GM18511 (cell line): Measurements from ENCODE around the gene UBALD1.

Source experiments
- ATAC-seq: cut with Tn5 transposase; IDR thresholded peaks from one replicate; pipeline ENCODE4 v1.9.1; 2021; ENCODE audit warnings: mild to moderate bottlenecking, moderate library complexity; ENCODE audit not compliant: unreplicated experiment

UBALD1 gene

DNA sequence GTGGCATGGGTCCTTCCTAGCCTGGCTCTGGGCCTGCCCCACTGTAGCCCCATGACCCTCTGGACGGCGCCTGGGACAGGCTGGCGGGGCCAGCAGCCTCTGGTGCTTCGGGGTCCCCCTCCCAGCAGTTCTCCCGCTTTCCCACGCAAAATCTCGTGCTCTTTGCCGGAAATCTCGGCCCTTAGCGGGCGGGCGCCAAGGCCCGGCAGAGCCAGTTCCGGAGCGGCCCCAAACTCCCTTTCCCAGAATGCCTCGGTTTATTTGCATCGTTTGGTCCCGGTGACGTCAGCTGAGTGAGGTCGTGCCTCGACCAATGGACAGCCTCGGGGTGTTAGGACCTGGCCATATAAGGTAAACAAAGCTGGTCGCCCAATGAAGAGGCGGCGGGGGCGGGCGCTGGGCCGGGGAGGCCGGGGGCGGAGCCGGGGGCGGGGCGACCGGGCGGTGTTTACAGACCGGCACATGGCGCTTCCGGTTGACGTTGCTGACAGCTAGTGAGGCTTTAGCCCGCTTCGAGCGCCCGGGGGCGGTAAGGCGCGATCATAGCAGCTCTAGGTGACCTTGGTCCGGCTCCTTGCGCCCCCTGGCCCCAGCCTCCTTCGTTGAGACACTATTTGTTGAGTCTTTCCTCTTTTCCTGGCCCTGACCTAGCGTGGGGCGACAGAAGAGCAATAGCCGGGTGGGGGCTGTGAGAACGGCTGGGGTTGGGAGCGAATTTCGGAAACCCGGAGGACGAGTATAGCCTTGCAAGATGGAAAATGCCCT is 1.5 kb upstream of the UBALD1 start:
- peak; percentile 78 for ATAC-seq

DNA sequence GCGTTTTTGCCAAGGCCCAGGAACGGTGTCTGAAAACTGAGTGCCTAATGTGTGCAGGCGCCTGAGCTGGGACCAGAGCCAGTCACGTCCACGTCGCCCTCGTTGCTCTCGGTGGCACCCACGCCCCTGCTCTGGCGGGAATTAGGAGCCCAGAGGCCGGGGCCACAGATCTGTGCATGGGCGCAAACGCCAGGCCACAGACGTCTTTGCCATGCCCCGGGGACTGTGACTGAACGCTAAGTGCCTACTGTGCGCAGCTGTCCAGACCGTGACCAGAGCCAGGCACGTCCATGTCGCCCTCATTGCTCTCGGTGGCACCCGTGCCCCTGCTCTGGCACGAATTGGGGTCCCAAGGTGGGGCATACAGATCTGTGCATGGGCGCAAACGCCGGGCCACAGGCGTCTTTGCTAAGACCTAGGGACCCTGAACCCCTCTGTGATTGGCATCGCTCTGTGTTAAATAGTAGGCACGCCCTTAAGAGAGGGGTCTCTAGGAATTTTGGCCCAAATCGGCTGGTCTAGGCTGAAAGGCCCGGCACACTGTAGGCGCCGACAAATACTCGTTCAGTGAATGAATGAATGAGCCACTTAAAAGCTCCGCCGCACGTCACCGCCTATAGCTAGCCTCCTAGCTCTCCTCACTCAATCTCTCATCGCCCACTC is 827 bp upstream of the UBALD1 start:
- ATAC-seq, result no peak

DNA sequence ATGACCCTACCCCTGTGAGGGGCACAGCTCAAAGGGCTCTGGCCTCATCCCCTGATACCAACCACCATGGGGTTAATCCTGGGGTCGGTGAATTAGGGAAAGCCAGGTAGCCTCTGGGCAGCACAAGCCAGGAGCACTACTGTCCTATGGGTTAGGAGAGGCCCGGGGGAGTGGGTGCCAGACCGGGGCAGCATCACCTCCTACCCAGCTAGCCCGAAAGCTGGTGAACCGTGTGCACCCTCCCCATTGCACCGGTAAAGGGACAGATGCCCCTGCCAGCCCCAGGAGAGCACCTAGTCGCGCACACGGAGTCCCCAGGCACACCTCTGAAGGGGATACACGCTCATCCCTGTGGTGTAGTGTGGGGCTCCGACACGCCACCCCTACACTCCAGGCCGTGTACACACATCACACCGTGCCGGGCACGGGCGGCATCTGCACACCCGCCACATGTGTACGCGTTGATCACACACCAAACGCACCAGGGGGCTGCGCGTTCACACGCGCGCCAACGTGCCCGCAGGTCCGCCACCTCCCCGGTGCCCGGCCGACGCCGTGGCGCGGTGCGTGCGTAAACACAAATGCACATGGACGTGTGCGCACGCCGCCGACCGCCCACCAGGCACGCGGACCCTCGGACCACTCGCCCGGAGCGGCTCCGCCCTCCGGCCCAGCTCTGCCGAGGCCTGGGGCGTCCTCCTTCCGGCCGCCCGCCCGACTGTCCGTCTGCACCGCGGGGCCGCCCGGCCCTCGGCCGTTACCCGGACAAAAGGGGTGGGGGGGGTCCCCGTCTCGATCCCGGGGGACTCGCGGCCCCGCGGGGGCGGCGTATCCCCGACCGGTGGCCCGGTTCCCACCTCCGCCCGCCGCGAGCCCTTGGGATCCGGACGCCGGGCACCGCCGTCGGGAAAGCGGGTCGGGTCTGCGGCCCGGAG is 785 bp downstream of the UBALD1 start:
- ATAC-seq, result no peak

DNA sequence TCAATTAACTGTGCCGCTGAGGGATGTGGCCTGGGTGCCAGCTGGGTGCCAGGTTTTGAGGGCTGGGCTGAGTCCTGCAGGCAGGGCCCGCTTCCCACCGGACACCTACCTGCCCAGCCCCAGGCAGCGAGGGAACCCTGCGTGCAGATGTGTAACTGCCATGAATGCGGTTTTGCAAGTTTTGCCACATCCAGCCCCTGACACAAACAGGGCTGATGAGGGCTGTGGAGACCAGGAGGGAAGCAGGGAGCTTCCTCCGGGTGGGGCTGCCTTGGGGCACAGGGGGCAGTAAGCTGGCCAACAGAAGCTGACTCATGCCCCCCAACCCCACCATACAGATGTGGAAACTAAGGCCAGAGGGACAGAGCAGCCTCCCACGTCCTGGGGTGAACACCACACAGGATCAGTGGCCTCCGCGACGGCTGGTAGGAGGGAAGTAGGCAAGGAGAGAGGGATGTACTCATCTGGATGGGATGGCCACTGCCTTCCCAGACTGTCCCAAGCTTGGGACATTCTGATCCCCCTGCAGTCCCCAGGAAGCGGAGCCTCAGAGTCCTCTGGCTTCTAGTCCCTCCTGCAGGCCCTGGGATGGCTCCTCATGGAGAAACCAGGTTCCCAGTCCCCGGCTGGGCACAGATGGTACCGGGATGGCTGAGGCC is 1.6 kb downstream of the UBALD1 start:
- no peak for ATAC-seq

DNA sequence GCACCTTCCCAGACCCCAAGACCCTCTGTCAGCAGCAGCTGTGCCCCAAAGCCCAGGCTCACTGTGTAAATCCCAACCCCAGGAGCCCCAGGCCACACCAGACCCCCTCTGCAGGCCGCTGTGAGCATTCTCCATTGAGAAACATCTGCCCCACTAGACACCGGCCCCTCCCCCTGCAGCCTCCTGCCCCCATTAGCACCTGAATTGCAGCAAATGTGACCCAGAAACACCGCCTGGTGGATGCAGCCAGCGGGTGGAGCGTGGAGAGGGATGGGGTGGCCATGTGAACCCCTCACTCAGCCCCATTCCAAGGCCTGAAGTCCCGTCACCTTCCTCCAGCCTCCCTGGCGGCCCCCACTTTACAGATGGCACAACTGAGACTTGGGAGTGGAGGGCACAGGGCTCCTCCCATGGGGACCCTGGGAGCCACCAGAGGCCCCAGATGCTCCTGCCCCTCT is 2.2 kb downstream of the UBALD1 start:
- ATAC-seq, result no peak

DNA sequence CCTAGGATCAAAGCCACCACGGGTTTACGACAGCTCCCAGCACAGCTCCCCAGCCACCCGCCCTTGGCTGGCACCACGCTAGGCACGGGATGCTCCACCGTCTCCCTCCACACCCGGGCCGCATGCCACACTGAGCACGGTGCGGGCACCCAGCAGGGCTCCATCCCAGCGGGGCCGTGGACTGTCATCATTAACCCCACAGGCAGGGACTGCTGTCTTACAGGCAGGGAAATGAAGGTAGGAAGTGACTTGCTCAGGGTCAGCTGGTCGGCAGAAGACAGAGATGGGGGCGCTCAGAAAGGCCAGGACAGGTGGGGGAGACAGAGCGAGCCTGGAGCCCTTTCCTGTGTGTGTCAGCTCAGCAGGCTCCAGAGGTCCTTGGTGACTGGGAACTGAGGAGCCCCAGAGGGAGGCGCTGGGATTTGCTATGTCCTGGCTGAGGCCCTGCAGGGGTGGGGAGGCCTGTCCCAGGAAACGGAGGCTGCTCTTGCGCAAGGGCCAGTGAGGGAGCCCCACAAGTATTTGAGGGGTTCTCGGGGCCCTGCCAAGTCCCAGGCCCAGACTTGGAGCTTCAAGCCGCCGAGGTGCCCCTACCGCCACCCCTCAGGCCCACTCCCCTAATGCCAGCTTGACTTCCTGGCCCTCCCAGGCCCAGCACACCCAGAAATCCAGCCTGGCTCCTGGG is 3.2 kb downstream of the UBALD1 start:
- no peak for ATAC-seq

DNA sequence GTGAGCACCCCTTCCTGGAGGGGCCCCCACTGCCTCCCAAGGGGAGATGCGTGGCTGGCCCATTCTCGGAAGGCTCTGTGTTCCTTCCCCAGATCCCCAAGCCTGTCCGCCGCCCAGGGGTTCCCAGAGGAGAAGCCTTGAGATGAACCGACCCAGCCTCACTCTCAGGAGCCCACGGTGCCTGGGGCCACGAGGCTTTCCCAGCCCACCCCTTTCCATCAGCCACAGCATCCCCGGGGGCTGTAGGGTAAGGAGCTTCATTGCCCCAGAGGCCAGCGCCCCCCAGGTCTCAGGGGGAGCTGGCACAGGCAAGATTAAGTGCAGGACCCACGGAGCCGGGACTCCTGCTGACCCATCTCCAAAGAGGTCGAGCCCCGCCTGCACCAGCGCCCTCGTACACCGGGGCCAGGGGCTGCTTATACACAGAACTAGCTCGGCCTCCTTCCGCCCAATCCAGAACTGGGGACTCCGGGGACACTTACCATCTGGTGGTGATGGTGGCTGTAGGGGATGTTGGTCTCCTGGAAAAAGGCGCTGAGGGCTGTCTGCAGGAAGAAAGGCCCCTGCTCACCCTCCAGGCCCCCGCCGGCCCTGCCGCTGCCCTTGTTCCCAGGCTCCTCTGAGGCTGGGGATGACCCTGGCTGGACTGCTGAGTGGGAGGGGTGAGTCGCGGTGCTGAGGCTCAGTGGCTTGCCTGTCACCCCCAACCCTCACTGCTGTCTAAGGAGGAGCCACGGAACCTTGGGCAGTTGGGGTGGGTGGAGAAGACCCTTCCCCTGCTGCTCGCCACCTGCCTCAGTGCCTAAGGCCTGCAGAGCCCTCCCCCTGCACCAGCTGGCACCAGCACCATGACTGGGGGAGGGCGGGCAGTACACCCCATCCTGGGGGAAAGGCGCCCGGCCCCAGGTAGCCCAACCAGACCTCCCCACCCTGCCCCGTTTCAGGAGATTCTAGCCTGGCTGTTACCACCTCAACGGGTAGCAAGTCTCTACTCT is 4.4 kb downstream of the UBALD1 start:
- no peak for ATAC-seq

DNA sequence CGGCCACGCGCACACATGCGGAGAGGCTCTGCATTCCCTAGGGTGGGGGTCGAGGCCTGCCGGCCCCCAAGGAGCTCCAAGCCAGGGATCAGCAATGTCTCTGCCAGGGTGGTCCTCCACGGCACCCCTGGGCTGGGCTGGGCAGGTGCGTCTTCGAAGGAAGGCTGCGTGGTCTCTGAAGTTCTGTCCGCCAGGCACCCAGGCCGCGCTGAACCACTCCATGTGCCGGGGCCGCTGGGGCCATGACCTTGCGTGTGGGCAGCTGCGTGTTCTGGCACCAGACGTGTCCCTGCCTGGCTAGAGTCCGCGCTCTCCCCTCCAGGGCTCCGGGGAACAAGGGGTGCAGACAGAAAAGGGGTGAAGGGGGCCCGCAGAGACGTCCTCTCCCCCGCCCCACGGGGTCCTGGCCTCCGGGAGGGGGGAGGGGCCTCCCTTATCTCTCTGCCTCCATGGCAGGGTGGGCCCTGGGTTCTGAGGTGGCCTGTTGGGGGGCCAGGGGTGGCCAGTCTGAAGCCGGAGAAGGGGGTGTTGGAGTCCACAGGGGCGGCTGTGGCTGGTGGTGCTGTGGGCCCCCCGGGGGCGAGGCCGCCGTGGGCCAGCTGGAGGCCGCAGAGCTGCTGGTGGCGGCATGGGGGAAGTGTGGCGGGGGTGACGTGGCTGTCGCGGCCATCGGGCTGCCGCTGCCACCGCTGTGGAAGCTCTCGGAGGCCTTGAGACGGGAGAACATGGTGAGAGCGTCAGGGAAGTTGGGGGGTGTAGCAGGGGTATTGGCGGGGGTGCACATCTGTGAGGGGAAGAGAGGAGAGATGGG is 5.3 kb downstream of the UBALD1 start:
- ATAC-seq, result no peak

DNA sequence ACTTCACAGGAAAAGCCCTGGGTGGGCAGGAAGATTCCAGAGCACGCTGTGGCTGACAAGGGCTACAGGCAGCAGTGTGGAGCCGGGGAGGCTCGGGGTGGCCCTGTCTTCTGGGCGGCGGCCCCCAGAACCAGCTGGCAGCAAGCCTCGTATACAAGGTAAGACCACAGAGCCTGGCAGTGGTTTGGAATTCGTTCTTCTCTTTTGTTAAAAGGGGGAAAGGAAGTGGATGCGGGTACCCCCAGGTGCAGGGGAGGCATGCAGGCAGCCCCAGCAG is 6.0 kb downstream of the UBALD1 start:
- ATAC-seq, result no peak

DNA sequence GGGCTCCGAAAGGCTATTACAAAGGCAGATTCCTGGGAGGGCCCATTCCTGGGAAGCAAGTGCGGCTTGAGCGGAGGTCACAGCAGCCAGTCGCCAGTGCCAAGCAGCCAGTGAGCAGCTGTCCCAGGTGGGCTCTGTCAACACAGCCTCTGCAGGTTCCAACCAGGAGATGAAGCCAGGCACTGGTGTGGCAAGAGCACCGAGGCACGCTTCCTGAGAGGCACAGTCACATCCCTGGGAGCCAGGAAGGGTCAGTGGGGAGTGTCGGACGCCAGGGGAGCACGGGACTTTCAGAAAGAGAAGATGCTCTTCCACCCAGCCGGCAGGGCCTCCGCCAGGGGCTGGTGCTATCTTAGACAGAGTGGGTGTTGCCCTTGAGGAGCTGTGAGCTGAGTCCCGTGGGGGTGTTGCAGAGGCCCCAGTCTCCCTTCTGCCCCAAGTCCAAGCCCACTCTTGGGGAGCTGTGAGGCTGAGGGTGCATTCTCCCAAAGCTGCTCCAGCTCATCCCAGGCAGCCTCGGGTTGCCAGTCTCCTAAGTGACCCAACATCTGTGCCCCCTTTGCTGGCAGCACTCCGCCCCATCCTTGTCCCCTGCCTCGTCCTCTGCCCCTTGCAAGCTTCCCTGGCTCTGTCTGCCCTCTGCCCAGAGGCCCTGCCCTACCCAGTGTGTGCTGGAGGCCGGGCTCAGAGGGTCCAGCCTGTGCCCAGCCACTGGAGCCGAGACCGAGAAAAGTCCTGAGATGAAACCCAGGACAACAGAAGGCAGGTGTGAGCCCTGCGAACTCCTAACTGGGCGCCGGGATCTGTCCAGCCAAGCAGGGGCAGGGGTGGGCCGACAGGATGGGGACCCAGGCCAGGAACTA is 6.6 kb downstream of the UBALD1 start:
- no peak for ATAC-seq

DNA sequence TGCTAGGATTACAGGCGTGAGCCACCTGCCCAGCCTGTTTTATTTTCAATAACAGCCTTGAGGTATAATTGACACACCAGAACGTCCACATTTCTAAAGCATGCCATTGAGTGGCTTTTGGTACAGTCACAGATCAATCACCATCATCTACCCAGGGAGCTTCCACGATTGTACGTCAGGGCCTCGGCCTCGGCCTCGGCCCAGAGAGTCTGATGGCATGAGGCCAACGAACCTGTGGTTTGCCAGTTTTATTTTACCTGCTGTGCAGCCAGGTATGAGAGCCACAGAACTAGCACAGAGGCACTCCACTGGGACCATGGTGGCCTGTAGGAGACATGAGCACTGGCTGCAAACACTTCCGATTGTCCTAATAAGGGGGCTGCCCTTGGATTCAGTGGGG is 8.3 kb downstream of the UBALD1 start:
- no peak for ATAC-seq

DNA sequence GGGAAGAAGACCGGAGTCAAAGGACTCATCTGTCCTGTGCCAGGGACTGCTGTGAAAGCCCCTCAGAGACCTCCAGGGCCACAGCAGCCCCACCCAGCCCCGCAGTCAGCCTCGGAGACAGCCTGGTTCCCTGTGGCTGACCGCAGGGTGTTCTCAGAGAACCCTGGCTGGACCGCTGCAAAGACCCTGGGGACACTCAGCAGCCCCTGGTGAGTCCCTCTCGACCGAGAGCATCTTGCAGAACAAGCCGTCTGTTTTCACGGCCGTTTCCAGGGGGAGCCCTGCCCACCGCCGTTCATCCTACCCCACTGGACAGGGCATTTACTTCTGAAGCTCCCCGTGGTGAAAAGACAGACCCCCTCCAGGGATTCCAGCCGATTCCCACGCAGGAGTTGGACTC is 10.3 kb downstream of the UBALD1 start:
- ATAC-seq, result no peak

DNA sequence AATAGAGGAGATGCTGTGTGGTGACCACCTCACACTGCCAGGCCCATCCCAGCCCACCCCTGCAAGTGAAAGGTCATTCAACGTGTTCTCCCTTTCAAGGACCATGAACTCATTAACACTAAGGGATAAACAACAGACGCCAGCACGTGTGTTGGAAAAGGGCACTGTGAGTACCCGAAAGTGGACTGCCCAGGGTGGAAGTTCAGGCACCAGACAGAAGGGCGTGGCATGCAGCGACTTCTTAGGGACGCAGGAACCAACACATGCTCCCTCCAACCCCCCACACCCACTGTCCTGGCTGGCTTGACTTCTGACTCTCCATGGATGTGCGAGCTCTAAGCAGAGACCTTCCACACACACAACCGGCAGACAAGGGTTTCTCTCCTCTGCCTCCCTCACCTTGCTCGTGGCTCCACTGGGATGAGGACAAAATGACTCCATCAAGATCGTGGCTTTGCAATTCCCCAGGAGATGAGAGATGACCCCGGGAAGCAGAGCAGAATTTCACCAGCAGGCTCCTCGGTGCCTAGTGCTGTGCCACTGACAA is 11.0 kb downstream of the UBALD1 start:
- ATAC-seq, result no peak

DNA sequence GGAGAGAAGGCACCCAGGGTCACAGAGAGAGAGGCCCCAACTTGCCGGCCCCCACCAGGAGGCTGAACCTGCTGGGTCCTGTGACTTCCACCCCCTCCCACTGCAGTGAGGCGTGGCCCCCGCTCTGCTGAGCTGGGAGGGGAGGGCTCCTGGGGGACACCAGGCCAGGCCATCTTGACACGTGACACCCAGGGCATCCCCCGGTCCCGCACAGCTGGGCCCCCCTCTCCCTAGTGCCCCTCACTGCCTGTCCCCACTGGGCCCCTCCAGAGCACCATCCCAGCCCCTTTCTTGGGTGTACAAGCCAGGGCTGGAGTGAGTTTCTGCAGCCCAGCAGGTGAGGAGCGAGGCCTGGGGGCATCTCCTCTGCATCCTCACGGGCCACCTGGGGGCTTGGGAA is 12.4 kb downstream of the UBALD1 start:
- ATAC-seq, result no peak

DNA sequence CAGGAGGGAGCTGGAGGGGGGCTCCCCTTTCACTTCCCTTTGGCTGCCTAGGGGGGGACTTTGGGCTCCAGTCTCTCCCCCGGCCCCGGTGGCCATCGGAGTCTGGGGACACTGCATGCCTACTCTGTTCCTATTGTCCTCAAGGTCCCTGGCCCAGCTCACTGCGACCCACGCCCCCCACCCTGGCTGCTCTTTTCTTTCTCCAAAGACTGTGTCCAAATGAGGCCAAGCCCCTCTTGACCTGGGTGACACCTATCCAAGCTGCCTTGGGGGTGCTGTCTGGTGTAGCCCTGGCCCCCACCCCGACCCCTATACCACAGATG is 12.9 kb downstream of the UBALD1 start:
- no peak for ATAC-seq

DNA sequence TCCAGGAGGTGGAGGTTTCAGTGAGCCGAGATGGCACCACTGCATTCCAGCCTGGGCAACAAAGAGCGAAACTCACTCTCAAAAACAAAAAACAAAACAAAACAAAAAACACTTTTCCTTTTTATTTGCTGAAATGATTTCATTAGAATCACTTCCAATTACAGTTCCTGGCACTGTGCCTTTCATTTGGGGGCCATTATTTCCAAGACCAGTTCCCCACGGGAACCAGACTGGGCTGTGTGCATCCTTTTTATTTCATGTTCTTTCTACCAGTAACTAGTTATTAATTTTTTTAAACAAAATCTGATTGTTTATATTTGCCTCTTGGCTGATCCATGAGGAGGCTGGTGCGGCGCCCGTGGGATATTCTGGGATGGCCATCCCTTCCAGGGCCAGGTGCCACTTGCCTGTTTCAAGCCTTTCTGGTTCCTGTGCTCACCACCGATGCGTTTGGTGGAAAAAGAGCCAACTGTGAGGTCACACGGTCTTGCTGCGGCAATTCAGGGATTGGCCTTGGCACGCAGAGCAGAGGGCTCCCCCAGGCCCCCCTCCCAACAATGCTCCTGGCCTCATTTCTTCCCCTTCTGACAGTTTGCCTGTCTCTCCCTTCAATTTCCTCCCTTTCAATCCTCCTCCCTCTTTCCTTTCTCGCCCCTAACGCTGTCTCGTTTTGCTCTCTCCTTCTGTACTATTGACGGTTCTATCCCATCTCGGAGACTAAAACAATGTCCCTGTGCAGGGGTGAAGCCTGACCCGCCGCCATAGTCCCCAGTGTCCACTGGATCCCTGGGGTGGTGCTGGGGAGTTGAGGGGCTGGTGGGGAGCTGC is 13.4 kb downstream of the UBALD1 start:
- ATAC-seq, result no peak

DNA sequence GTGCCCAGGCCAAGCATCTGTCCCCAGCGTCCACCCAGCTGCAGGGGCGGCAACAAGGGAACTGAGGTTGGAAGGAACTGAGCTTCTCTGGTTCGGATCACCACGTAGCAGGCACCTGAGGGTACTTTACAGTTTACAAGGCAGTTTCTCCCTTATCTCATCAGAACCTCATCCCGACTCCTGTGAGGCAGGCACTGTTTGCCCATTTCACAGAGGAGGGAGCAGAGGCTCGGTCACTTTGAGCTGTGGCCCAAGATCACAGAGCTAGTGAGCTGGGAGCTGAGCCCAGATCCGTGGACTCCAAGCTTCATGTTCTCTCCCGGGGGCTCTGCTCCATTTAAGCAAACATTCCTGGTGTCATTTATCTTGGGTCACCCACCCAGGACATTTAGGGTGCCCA is 15.1 kb downstream of the UBALD1 start:
- ATAC-seq, result no peak
